K562 (cell line): ENCODE data around the gene SLC25A21. TPM values are rescaled to one million over a fixed set of nuclear protein-coding genes. Genes with fewer than 3 reads are reported as not detected.

Experiments
- CBX5 ChIP-seq: IDR thresholded peaks from 2 replicates; pipeline ENCODE4 v1.6.1; 2014; ENCODE audit warnings: low read depth, borderline replicate concordance
- HDAC1 ChIP-seq, 2 experiments: fragments of 450-650 bp; IDR thresholded peaks; 2 replicates each; pipeline ENCODE4 v1.6.1; 2016 to 2017; ENCODE audit warnings: inconsistent platforms in 1 of 2, mild to moderate bottlenecking in 1 of 2, moderate library complexity in 1 of 2
- HOMEZ ChIP-seq: fragments of 250-450 bp; sonication (Bioruptor Pico); IDR thresholded peaks from 2 replicates; pipeline ENCODE4 v1.4.0; 2020; ENCODE audit warnings: mild to moderate bottlenecking, moderate library complexity
- MGA ChIP-seq: fragments of 450-650 bp; IDR thresholded peaks from 2 replicates; pipeline ENCODE4 v1.6.1; 2016; ENCODE audit warnings: mild to moderate bottlenecking, moderate library complexity
- ZEB2 ChIP-seq: fragments of 450-650 bp; IDR thresholded peaks from 2 replicates; pipeline ENCODE4 v1.6.1; 2016
- ZNF589 ChIP-seq: fragments of 200-800 bp; sonication (Bioruptor generic); IDR thresholded peaks from 2 replicates; pipeline ENCODE4 v1.6.1; 2016; ENCODE audit warnings: low read depth, missing genetic modification characterization, missing compliant biosample characterization
- polyA plus RNA-seq, 8 experiments: library from polyadenylated mRNA; depleted of rRNA in 4 of 8; stranded (reverse) in 5 of 8; unstranded in 3 of 8; fragments of >200 nt; fragmentation: Nextera tagmentation in 2 of 8; fragmentation: Illumina TruSeq in 1 of 8; extraction: Ambion mirVana in 2 of 8; extraction: Trizol in 1 of 8; gene quantifications; 2 replicates each; pipeline versions ENCODE4 v1.2.1 to v1.2.3, GENCODE V29; 2011 to 2014; ENCODE audit warnings: inconsistent platforms in 1 of 8, missing spikeins in 1 of 8
- total RNA-seq, 7 experiments: library from RNA; depleted of rRNA in 6 of 7; stranded (reverse); fragments of >200 nt in 6 of 7; fragmentation: Illumina TruSeq in 2 of 7; extraction: Trizol in 2 of 7; gene quantifications; 2 replicates each; pipeline versions ENCODE4 v1.2.1 to v1.2.3, GENCODE V29; 2011 to 2021; ENCODE audit warnings: low replicate concordance in 1 of 7
- TF ChIP-seq, protein P1 (sequence below): sonication (generic); formaldehyde crosslinking; IDR thresholded peaks from 2 replicates; pipeline ENCODE4 v1.8.0; 2022; ENCODE audit warnings: mild to moderate bottlenecking, missing genetic modification reagents

SLC25A21 gene
- total and polyA plus RNA-seq, 9 of the 15 experiments (the other 6 are each of a cell fraction or from before 2014, with no cell fraction given), result 15.2 to 46.7 (median 28.7) TPM

GRCh38 chr14:36976571-36977023 is 195.8 kb downstream of the SLC25A21 start (continued):
- TF ChIP-seq HOMEZ (CRISPR knock-in tag) (no peak), CBX5 (no peak), ZEB2 (peak; percentile 80), MGA (peak; percentile 86), HDAC1 (IDR thresholded peaks at IDR 0.05) (peak in 1 of 2 experiments; percentile 61; a peak in 2 of 4 replicates), ZNF589 (CRISPR knock-in tag) (0 out of 2 replicates have a peak, but pooled peaks have one; percentile 26)
- TF ChIP-seq, protein P1, sequence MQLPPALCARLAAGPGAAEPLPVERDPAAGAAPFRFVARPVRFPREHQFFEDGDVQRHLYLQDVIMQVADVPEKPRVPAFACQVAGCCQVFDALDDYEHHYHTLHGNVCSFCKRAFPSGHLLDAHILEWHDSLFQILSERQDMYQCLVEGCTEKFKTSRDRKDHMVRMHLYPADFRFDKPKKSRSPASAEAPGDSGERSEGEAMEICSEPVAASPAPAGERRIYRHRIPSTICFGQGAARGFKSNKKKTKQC, result no peak
